Superior temporal gyrus (tissue), 1 donor: Measurements from ENCODE around the gene ABCG1.

Experiments
- DNase-seq: peaks from one replicate; pipeline ENCODE4 v3.0.0-alpha.2; 2016; ENCODE audit errors: extremely low spot score

The ABCG1 gene

DNA sequence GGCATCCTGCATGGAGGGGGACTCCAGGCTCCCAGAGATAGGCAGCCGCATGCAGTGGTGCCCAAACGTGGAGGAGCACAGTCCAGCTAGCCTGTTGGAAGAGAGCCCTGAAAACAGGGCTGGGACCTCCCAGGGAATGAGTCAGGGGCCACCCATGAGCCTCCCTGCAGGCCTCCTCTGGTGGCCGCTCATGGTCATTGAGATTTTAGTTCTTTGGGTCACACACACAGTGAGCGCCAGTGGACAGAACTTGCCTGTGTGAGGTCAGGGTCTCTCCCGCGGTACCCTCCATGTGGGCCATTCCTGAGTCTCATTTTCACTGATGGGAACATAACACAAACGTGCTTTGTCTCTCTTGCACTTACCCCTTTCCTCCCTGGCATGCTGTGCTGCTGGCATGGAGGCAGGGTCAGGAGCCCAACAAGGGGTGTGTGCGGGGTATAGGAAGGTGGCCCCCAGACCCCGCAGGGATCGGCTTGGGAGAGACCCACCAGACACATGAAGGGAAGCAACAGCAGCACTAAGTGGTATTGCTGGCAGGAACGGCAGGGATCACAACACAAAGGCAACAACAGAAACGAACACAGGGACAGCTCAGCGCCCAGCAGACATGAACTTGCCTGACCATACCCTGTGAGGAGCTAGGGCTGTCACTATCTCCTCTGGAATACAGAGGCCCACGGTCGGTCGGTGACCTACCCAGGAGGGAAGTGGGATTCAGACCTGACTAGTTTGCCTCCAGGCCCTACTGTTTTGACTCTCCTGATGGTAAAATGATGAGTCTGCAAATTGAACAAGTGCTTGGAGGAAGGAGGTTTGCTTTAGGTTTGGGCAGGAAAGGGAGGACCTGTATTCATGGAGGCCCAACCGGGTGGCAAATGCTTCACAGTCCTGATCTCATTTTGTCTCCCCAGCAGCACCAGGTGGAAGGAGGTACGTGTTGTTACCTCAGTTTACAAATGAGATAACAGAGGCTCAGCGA lies 31.8 kb downstream of the ABCG1 start:
- DNase-seq, result no peak

DNA sequence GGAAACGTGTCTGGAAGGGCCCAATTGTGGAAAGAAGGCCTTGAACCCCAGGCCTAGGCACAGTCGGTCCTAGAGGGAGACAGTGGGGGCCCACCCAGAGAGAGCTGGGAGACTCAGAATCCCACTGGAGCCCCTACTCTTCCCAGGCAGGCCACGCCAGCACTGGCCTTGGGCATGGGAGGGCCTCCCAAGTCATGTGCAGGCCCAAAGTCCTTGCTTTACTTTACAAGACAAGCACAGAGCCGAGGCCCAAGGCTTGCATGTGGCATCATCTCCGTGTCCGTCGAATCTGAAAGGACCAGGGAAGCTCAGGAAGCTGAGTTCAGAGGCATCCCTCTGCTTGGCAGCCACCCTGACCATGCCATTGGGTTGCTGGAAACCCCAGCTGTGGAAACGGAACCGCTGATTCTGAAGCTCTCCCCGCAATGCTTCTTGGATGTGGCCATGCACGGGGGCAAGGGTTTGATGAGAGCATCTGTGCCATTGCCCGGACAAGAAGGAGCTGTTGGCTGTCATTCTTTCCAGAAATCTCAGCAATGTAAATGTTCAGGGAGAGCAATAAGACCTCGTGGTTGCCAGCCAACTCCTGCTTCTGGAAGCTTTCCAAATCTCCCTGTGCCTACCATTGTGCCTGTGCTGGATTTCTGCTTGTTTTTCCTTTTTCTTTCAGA lies 32.8 kb downstream of the ABCG1 start:
- DNase-seq, result peak; percentile 38

DNA sequence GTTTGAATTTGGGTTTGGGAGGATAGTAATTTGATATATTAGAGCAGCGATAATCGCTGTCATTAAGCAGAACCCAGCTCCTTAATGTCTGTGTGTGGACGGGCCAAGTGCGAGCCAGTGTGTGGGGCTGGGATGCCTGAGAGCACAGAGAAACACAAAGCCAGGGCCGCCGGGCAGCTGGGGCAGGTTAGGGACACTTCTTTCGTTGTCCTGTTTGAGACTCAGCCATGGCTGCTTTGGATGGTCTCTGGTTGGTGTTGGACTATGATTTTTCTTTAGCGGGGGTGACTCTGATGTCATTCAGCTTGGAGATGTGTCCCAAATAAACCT lies 33.4 kb downstream of the ABCG1 start:
- DNase-seq, result peak; percentile 13

DNA sequence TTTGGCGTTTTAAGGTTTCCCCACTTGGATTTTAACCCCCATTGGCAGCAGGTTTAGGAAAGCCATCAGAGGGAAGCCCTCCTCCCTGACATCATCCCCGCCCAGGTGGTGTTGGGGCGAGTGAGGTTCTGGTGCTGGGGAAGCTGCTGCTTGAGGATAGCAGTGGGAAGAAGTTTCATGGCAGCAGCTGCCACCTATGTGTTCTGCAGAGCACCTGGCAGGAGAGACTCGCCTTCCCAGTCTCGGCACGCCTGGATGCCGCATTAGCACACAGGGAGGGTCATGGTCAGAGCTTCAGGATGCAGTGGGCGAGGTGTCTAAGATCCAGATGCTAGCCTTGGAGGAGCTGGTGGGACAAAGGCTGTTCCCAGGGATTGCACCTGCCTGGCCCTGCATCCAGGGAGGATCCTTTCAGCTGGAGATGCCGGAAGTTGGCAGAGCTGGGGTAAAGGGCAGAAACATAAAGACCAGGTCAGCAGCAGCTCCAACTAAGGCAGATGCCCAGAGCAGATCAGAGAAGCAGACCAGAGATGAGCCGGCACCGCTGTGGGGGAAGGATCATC lies 33.9 kb downstream of the ABCG1 start:
- no peak for DNase-seq

DNA sequence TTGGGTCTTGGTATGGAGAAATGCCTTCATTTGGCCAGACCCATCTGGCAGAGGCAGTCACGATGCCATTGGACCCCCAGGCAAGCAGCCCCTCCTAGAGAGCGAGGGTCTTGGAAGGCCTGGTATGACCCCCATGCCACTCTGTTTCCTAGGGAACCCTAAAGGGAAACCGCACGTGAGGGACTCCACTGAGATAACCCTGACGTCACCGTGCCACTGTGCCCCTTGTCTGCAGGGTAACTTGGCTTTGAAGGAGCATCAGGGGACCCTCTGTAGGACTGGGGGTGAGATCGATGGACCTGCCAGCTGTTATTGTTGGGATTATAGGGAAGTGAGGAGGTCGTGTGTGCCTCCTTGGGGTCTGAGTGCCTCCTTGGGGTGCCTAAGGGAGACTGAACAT lies 34.5 kb downstream of the ABCG1 start:
- DNase-seq, result no peak

DNA sequence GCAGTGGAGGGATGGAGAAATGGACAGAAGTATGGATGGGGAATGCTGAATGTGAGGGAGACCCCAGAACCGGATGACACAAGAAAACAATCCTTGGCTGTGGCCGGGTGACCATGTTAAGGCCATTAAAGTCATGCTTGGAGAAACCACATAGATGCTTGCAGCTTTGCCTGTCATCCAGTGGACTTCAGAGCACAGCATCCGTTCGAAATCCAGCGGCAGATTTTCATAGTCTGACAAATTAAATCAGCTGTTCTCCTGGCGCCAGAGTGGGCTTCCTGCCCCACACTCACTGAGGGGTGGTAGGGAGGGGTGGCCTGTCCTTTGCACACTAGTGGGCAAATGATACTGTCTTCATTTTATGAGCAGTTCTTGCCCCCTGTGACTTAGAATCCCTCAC lies 35.1 kb downstream of the ABCG1 start:
- peak; percentile 56 for DNase-seq

DNA sequence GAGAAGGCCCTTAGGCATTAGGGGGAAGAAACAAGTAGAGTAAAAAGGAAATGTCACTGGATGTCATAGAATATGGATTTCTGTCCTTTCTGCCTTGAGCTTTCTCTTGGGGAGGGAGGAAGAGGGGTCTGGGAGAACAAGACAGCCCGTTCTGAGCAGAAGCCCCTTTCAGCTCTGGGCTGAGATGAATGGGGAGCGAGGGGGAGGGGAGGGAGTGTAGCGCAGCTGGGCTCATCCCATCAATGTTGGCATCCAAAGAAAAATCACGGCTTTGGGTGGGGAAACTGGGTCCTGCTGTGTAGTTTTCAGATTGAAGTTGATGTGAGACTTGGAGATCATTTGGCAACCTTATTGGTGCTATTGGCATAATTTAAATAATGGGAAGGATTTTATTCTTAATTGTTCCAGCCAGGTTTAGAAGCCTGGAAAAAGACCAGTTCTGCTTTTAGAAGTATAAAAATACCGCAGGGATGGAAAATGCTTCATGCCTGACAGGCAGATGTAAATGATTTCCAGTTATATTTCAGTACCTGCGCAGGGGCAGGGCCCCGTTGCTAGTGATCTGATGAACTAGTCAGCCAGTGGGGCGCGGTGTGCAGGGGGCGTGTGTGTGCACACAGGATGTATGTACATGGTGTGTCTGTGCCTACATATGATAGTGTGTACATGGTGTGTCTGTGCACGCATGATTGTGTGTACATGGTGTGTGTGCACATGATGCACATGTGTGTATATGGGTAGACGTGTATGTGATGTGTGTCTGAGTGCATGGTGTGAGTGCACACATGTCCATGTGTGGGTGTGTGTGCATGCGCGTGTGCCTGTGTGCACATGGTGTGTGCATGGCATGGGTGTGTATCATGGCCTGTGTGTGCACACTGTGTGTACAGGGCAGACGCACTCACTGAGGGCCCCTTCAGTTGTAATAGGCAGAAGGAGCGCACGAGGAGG lies 36.0 kb downstream of the ABCG1 start:
- DNase-seq, result peak; percentile 75

DNA sequence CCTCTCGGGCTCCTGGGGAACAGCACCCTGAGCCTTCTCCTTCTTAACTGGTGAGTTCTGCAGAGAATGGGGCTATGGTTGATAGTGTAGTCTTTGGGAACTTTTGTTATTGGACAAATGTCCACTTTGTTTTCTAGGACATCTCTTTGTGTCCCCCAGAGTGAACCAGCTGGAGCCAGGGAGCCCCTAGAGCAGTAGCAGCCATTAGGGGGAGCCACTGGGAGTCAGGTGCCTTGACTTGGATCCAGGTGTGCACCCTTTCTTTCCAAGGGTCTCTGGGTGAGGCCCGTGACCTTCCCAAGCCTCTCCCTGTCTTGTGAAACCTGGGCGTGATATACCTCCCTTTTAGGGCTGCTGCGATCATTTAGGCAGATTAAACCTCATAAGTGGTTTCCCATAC lies 36.9 kb downstream of the ABCG1 start:
- DNase-seq, result no peak

DNA sequence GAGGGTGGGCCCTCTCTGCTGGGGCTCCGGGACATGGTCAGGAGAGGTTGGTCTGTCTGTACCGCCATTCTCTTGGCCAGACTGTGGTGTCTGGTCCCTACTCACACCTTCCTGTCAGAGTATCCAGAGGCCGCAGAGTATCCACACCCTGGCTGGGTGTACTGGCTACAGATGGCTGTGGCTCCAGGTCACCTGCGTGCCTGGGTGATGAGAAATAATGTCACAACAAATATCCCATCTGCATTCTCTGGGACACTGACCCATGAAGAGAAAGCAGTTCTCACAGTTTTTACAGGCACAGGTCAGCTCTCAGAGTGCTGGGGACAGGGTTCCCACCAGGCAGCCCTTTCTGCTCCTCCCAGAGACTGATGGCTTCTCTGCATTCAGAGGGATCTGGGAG lies 37.4 kb downstream of the ABCG1 start:
- DNase-seq, result no peak

DNA sequence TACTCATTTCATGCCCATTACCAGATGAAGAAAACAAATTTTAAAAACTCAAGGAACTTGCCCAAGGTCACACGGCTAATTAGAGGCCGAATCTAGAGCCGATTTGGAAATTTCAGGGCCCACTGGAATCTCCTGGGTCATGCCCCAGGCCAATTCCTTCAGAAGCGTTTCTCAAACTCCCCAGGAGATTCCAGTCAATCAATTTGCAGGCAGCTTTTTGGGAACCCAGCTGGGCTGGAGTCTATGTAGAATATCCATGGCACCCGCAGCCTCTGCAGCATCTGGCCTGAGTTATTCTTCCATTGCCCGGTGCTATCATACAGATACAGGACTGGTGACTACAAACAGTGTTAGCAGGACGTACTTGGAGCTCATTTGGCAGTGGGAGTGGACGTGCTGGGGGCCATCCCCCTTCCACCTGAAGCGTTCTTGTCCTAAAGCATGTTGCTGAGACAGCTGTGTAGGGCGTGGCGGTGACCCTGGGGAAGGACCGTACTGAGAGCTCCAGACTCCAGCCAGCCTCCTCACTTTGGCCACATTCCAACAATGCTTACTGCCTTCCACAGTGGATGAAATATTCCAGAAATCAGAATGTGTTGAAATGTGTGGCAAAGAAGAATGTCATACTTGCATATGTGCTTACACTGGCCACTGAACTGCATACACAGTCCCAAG lies 38.3 kb downstream of the ABCG1 start:
- DNase-seq, result no peak

DNA sequence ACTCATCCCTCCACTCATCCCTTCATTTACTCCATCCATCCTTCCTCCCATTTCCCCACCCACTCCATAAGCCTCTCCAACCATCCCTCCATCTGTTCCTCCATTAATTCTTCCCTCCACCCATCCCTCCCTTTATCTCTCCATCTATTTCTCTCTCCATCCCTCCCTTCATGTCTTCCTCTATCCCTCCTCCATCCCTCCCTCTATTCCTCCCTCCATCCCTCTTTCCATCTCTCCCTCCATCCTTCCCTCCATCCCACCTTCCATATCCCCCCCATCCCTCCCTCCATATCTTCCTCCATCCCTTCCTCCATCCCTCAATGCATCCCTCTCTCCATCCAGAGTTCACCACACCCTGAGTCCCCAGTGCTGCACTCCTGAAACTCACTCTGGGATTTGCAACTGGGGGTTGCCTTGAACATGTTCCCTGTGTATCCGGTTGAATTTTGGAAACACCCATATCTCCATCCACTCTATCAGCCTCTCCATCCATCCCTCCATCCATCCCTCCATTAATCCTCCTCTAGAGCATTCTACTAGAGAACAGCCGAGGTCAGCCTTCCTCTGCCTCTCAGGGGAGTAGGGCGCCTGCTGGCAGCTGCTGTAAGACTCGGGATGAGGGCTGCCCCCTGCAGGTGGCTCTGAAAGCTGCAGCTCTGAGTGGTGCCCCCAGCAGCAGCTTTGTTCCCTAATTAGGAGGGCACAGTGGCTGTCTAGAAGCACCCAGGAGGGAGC lies 39.4 kb downstream of the ABCG1 start:
- peak; percentile 88 for DNase-seq

DNA sequence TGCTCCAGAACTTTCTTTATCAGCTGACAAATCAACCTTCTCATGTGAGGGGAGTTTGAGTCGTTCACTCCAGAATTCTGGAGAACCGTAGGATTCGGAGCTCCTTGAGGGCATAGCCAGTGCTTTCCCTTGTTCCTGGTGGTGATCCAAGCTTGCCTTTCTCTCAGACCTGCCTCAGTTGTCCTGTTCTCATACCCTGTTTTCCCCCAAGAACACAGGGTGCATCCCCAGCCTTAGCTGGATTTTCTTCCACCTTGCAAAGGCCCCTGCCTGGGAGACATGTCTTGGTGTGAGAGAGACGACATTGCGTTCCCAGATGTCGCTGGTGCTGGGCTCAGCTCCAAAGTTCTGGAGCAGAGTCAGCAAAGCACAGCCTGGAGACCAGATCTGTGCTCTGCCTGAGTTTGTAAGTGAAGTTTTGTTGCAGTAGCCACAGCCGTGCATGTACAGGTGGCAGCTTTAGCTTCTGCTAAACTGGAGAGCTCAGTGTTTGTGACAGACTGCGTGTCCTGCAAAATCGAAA lies 40.0 kb downstream of the ABCG1 start:
- DNase-seq, result peak; percentile 81

DNA sequence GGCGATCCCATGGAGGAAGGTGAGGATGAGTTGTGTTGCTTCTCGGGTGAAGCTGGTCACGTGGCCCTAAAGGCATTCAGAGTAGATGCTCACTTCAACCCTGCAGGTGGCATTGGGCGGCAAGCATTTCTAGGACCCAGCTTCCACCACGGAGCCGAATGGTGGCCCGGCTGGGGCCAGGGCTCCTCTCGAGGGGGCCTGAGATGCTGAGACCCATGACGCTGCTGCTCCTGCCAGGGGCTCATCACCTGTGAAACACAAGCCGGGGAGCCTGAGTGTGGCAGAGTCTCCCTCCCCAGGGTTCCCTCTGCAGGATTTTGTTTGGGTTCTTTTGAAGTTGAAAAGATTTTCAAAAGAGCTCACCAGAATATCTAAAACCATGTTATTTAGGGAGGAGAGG lies 41.2 kb downstream of the ABCG1 start:
- DNase-seq, result no peak

DNA sequence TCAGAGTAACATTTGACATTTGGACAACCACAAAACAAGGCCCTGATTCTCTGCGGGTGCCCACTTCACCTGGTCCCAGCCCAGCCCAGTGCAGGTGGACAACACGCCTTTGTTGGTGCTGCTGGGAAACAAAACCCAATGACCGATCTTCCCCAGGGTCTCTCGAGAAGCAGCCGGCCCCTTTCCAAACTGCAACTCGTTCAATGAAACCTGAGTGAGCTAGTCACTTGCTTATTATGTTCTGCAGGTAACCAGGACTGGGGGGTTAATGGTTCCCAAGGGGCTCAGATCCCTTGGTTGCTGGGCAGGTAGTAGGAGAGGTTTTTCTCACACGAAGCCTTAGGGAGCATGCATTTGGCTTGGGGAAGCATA lies 42.9 kb downstream of the ABCG1 start:
- no peak for DNase-seq

DNA sequence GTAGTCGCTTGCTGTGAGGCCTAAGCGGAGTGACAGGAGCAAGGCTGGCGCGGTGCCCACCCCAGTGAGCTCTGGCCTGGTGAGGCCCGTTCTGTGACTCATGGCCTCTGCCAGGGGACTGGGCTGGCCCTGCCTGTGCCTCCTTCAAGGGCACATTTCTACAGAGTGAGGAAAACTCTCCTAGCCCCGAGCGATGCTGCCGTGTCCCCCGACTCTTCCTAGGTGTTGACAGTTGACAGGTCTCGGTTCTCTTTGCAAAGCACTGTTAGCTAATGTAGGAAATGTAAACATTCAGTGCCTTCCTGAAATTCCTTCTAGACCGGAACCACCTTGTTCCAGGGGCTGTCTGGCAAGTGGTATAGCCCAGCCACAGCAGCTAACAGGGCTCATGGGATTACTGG lies 43.9 kb downstream of the ABCG1 start:
- DNase-seq, result no peak

DNA sequence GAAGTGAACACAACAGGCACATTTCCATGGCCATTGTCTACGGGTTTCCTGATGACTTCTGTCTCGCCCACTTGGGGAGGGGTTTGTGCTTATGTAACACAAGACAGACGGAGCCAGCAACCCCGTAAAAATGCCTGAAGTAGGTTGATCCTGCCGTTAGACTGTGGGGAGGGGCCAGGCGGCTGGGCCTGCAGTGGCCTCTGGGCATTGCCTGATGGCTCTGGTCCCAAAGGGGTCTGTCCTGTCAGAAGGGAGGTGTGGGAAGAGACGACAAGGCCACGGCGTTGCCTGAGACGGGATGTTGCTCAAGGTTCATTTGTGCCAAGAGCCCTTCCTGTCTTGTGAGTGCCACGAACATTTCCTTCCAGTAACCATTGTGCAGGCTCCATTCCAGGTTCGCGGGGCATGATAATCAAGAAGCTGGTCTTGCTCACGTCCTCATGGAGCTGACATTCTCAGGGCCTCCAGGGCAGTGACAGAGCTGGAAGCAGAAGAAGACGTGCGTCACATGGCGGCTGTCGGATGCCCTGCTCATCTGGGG lies 44.7 kb downstream of the ABCG1 start:
- no peak for DNase-seq

DNA sequence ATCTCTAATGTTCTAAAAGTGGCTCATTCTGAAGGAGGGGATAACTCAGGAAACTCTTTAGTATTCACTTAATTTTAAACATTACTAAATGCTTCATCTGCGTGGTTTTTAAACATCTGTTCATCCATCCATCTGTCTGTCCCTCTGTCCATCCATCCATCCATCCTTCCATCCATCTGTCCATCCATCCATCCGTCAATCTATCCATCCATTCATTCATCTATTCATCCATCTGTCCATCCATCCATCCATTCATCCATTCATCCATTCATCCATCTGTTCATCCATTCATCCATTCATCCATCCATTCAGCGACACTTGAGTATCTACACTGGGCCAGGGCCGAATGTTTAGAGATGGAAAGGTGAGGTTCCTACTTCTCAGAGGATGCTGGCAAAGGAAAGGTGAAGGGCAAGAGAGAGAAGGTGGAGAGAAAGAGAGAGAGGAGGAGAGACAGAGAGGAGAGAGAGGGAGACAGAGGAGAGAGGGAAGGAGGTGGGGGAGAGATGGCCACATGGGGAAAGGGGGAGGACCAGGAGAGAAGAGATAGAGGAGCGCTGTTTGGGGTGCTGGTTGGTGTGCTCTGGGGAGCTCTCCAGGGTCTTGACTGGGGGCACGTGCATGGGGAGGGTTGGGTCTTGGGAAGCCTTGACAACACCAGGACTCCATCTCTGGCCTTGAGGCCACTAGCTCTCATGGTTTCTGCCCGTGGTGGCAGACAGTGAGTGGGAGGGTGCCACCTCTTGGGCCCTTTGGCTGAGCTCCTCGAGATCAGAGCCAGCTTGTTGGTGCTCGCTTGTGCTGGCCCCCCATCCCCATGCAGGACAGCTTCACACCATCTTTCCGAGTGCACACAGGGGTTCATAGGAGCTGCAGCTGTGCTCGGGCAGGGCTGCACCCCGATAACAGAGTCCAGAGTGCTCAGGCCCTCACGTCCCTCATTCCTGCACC lies 45.6 kb downstream of the ABCG1 start:
- DNase-seq, result no peak

DNA sequence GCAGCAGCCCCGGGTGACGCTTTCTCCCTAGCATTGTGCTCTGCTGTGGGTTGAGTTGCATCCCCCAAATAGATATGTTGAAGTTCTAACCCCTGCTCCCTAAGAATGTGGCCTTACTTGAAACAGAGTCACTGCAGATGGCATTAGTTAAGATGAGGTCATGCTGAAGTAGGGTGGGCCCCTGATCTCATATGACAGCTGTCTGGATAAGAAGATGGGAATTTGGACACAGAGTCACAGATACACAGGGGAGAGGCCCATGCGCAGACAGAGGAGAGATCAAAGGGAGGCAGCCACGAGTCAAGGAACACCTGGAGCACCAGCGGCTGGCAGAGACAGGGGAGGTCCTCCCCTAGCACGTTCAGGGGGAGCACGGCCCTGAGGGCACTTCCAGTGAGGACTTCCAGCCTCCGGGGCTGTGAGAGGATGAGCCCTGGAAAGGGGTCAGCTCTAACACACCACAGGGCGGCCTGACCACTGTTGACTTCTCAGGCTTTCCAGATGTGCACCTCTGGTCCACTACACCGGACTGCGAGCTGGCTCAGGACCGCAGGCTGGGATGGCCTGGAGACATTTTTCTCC lies 46.4 kb downstream of the ABCG1 start:
- DNase-seq, result no peak
